HG03342 (cell line): ENCODE data around the gene MPV17L.
"Not testable (repeated sequence)": the region's sequence is repeated elsewhere in the genome, so short reads cannot be mapped to it uniquely, and the experiment has no call there.

Experiments
- ATAC-seq: cut with Tn5 transposase; IDR thresholded peaks from one replicate; pipeline ENCODE4 v1.9.1; 2021; ENCODE audit warnings: mild to moderate bottlenecking, moderate library complexity; ENCODE audit not compliant: unreplicated experiment

The MPV17L gene

GRCh38 chr16:15407756-15408155, 12.2 kb downstream of the MPV17L start:
- not testable (repeated sequence) for ATAC-seq

- not testable (repeated sequence) for ATAC-seq
Measured at GRCh38 chr16:15409476-15409875, 13.9 kb downstream of the MPV17L start.

- ATAC-seq, result no peak
Measured at GRCh38 chr16:15415511-15415985, 20.0 kb downstream of the MPV17L start.

GRCh38 chr16:15417197-15417596, 21.6 kb downstream of the MPV17L start:
- no peak for ATAC-seq

- no peak for ATAC-seq
Measured at GRCh38 chr16:15418206-15418605, 22.7 kb downstream of the MPV17L start.

- ATAC-seq, result not testable (repeated sequence)
Measured at GRCh38 chr16:15421696-15422095, 26.1 kb downstream of the MPV17L start.

- no peak for ATAC-seq
Measured at GRCh38 chr16:15422222-15422621, 26.7 kb downstream of the MPV17L start.

GRCh38 chr16:15425861-15426260, 30.3 kb downstream of the MPV17L start:
- ATAC-seq, result no peak

GRCh38 chr16:15426796-15427195, 31.2 kb downstream of the MPV17L start:
- ATAC-seq, result no peak

- no peak for ATAC-seq
Measured at GRCh38 chr16:15427648-15428239, 32.2 kb downstream of the MPV17L start.

GRCh38 chr16:15430884-15431283, 35.3 kb downstream of the MPV17L start:
- ATAC-seq, result not testable (repeated sequence)

GRCh38 chr16:15434079-15434424, 38.5 kb downstream of the MPV17L start:
- ATAC-seq, result no peak

GRCh38 chr16:15434425-15435215, 39.1 kb downstream of the MPV17L start, which contains the start of gene BMERB1:
BMERB1 (plus strand) TSS chr16:15434588; CDS start chr16:15434654, 66 bp downstream.
- ATAC-seq, result no peak

- ATAC-seq, result no peak
Measured at GRCh38 chr16:15435216-15435864, 39.8 kb downstream of the MPV17L start.

- no peak for ATAC-seq
Measured at GRCh38 chr16:15439102-15439501, 43.5 kb downstream of the MPV17L start.

GRCh38 chr16:15439521-15439920, 44.0 kb downstream of the MPV17L start:
- ATAC-seq, result no peak

GRCh38 chr16:15440852-15441251, 45.3 kb downstream of the MPV17L start:
- ATAC-seq, result no peak

- not testable (repeated sequence) for ATAC-seq
Measured at GRCh38 chr16:15442140-15442539, 46.6 kb downstream of the MPV17L start.

GRCh38 chr16:15443753-15444152, 48.2 kb downstream of the MPV17L start:
- ATAC-seq, result no peak

GRCh38 chr16:15444264-15444663, 48.7 kb downstream of the MPV17L start:
- no peak for ATAC-seq

- no peak for ATAC-seq
Measured at GRCh38 chr16:15445450-15445849, 49.9 kb downstream of the MPV17L start.

- no peak for ATAC-seq
Measured at GRCh38 chr16:15446901-15447300, 51.3 kb downstream of the MPV17L start.
